HG03521 (cell line): ENCODE results near the gene MAP3K14.

Source experiments
- ATAC-seq: cut with Tn5 transposase; IDR thresholded peaks from one replicate; pipeline ENCODE4 v1.9.1; 2021; ENCODE audit warnings: mild to moderate bottlenecking, moderate library complexity; ENCODE audit not compliant: unreplicated experiment

The MAP3K14 gene

GRCh38 chr17:45284176-45285140, 32.4 kb downstream of the MAP3K14 start:
- no peak for ATAC-seq

DNA sequence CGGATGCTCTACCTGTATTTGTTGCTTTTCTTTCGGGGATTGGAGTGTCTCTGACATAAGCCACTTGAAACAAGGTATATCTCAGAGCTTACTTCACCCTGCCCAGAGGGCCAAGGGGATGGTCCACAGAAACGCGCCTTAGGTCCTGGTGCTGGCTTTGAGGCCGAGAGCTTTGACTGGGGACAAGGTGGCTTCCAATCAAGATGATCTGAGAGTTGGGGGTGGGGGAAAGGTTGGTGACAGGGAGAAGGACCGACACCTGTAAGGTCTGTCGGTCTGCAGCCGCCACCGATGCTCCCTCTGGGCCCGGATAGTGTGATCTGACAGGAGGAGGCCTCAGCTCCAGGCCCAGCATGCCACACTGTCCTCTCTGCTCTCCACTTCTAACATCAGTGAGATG, 33.1 kb downstream of the MAP3K14 start:
- ATAC-seq, result no peak

DNA sequence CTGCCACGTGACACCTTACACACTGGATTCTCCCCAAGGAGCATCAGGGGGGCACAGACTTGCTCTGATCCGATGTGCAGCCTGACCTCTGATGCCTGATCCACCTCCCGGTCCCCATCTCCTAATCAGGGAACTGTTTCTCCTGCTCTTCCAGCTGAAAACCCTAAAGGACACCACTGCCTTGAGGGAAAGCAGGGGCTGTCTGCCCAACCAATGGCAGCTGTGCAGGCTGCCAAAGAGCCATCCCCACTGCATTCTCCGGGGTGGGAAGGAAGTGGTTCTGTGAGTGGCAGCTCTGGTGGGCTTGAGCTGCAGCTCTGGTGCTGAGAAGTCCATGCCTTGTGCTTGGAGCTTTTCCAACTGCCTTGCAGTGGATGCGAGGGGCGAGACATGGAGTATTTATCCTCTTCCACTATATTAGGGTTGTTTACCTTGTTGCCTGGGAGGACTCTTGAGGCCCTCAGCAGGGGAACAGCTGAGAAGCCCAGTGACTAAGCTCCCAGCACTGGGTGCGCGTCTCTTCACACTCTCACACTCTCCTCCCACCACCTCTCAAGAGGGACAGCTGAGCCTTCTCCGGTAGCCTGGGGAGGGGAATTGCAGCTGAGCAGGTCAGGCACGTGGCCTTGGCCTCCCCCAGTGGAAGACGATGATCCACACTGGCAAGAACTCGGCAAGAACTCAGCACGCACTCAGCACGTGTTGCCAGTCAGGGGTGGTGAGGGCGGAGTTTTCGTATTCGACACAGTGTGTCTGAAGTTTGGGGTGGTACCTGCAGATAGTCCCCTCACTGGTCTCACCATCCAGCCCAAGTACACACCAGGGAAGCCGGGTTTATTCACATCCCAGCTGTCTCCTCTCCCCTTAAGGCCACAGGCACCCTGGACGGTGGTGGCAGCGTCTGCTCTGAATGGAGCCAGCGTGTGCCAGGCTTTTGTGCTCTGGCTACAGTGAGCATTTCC, 33.9 kb downstream of the MAP3K14 start:
- ATAC-seq, result no peak

GRCh38 chr17:45279898-45280297, 36.9 kb downstream of the MAP3K14 start:
- no peak for ATAC-seq

GRCh38 chr17:45277992-45278391, 38.8 kb downstream of the MAP3K14 start:
- ATAC-seq, result no peak

DNA sequence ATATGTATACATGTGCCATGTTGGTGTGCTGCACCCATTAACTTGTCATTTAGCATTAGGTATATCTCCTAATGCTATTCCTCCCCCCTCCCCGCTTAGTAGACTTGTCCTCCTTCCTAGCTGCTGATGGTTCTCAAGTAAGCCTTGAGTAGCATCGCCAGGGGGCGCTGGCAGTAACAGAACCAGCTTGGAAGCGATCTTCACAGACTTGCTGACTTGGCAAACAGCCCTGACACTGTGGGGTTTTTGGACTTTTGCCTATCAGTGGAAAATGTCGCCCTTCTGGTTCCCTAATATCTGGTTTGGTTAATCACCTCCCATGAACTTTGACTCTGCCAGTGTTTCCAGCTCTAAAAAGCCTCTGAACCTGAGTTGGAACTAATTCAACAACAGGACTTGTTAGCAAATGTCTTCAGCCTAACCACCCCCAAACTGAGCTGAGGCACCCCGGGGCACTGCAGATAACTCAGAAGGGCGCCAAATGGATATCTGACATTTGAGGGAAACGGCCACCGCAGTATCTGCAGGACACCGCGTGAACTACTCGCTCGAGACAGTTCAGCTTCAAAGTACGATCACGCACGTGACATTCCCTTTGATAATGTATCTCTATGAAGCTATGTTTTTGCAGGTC, 39.5 kb downstream of the MAP3K14 start:
- ATAC-seq, result no peak

GRCh38 chr17:45276031-45276430, 40.8 kb downstream of the MAP3K14 start:
- no peak for ATAC-seq

GRCh38 chr17:45274033-45274432, 42.8 kb downstream of the MAP3K14 start:
- no peak for ATAC-seq

- no peak for ATAC-seq
Observed at GRCh38 chr17:45273551-45273957, 43.3 kb downstream of the MAP3K14 start.

- ATAC-seq, result no peak
Observed at GRCh38 chr17:45271603-45272002, 45.2 kb downstream of the MAP3K14 start.

- no peak for ATAC-seq
Observed at GRCh38 chr17:45270828-45271418, 45.9 kb downstream of the MAP3K14 start.

DNA sequence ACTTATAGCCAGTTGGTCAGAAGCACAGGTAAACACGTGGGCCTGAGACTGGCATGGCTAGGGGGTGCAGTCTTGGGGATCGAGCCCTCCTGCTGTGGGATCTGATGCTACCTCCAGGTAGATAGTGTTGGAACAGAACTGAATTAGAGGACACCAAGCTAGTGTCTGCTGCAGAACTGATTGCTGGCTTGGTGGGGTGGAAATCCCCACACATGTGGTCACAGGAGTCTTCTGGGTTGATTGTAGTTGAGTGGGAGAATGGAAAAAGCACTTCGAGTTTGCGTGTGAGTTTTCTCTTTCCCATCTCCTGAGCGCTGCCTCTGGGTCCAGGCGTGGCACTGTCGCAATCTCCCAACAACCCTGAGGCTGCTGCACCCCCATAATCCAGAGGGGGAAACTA, 46.9 kb downstream of the MAP3K14 start:
- ATAC-seq, result no peak

DNA sequence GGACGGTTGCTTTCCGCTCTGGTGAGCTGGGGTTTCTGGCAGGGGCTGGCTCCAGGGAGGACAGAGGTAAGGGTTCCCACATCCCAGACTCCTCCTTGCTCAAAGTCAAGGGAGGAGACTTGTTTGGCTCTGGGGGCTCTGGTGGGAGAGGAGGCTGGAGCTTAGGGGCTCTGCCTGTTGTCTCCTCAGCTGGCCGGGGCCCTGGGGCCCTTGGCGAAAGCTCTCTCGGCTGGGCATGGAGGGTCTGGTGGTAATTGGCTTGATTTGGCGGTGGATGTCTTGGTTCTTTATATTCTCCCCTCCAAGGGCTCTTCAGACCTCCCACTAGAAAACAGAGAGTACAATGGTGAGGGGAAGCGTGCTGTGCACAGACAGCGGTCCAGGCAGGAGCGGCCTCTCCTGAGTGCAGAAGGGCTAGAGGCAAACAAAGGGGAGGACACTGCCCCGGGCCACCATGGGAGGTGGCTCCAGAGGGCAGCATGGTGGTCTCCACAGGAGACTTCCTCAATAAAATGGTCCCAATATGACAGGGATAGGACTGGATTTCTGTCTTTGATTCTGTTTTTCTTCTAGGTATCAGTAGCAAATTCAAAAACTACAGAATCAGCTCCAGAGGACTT, 49.3 kb downstream of the MAP3K14 start:
- ATAC-seq, result no peak

GRCh38 chr17:45266372-45266926, 50.4 kb downstream of the MAP3K14 start:
- ATAC-seq, result no peak

GRCh38 chr17:45265821-45266220, 51.0 kb downstream of the MAP3K14 start:
- ATAC-seq, result no peak

- ATAC-seq, result no peak
Observed at GRCh38 chr17:45264988-45265387, 51.8 kb downstream of the MAP3K14 start.

GRCh38 chr17:45264430-45264829, 52.4 kb downstream of the MAP3K14 start:
- no peak for ATAC-seq

- no peak for ATAC-seq
Observed at GRCh38 chr17:45263477-45263860, 53.4 kb downstream of the MAP3K14 start.

DNA sequence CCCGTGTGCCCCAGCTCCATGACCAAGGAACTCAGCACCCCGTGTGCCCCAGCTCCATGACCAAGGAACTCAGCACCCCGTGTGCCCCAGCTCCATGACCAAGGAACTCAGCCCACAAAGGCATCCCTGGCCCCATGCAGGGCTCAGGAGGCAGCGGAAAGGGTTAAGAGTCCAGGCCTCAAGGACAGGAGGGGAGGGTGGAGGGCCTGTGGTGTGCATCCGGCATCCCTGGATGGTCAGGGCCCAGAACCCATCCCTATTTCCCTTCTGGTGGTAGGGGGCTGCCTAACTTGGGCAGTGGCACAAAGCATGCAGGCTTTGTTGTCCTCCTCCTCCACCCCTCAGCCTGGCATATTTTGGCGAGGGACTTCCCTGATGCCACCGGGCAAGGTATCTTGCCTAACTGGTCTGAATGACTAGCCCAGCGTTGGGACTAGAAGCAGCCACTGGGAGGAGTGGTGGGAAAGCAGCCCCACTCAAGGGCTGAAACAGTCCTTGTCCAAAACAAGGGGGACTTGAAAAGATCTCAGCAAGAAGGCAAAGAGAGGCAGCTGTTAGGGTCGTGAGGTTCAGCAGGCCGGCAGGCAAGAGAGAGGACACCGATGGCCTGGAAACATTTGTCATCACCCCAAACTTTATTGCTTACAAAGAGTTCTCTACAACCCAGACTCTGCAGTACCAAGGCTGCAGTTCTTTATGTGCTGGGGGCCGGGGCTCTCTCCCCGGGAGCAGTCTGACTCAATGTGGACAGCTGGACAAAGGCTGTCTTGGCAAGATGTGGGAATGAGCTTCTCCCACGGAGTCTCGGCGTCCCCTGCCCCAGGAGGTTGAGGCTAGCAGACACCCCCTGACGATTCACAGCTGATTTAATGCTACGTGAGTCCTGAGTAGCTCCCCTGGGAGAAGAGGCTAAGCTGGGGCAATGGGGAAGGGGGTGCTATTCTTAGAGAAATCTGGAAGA, 54.0 kb downstream of the MAP3K14 start:
- ATAC-seq, result no peak
